Mesenchymal stem cell (in vitro differentiated cells and primary cell): ENCODE data around the gene SCO2.

Experiments used
- DNase-seq: peaks from one replicate; pipeline ENCODE4 v3.0.0-alpha.2; 2013
- H2AFZ ChIP-seq: one replicate; pipeline ENCODE4 v1.6.1; 2013; ENCODE audit warnings: low read depth, mild to moderate bottlenecking, control low read depth, inconsistent platforms, low read length, moderate library complexity
- H2AK5ac ChIP-seq: 2 replicates; pipeline ENCODE4 v1.6.1; 2013; ENCODE audit warnings: low read length, moderate library complexity, mild to moderate bottlenecking, inconsistent platforms; ENCODE audit not compliant: severe bottlenecking
- H2BK120ac ChIP-seq: one replicate; pipeline ENCODE4 v1.6.1; 2013; ENCODE audit warnings: low read depth, mild to moderate bottlenecking, inconsistent platforms, low read length, moderate library complexity
- H2BK12ac ChIP-seq, 2 experiments: one replicate each; pipeline ENCODE4 v1.6.1; 2013; ENCODE audit warnings: inconsistent platforms in 2 of 2, low read length in 2 of 2, mild to moderate bottlenecking in 2 of 2, moderate library complexity in 2 of 2, control low read depth in 1 of 2
- H2BK15ac ChIP-seq: one replicate; pipeline ENCODE4 v1.6.1; 2013; ENCODE audit warnings: mild to moderate bottlenecking, low read depth, inconsistent platforms; ENCODE audit not compliant: poor library complexity, severe bottlenecking
- H2BK5ac ChIP-seq: 2 replicates; pipeline ENCODE4 v1.6.1; 2013; ENCODE audit warnings: low read depth, mild to moderate bottlenecking, low read length, control low read depth, inconsistent platforms; ENCODE audit not compliant: poor library complexity, severe bottlenecking
- H3K14ac ChIP-seq, 2 experiments: one replicate each; pipeline ENCODE4 v1.6.1; 2013; ENCODE audit warnings: inconsistent platforms in 2 of 2, low read length in 2 of 2, control low read depth in 1 of 2, mild to moderate bottlenecking in 1 of 2, moderate library complexity in 1 of 2
- H3K18ac ChIP-seq, 2 experiments: one replicate each; pipeline ENCODE4 v1.6.1; 2013; ENCODE audit warnings: inconsistent platforms in 2 of 2, low read length in 2 of 2, control low read depth in 1 of 2, low read depth in 1 of 2, mild to moderate bottlenecking in 1 of 2
- H3K23ac ChIP-seq, 2 experiments: one replicate each; pipeline ENCODE4 v1.6.1; 2013; ENCODE audit warnings: inconsistent platforms in 2 of 2, low read length in 2 of 2, mild to moderate bottlenecking in 2 of 2, moderate library complexity in 2 of 2, control low read depth in 1 of 2
- H3K27ac ChIP-seq: 2 replicates; pipeline ENCODE4 v1.5.1; 2013; ENCODE audit warnings: mild to moderate bottlenecking, moderate library complexity, low read length, control low read depth, inconsistent platforms; ENCODE audit not compliant: poor library complexity, severe bottlenecking
- H3K27me3 ChIP-seq, 2 experiments: 2 replicates each; pipeline versions ENCODE4 v1.6.1 to v1.7.0; 2013; ENCODE audit warnings: low read length in 2 of 2, mild to moderate bottlenecking in 2 of 2, moderate library complexity in 2 of 2, control low read depth in 1 of 2, inconsistent platforms in 1 of 2; ENCODE audit not compliant: control insufficient read depth in 1 of 2, insufficient read depth in 1 of 2
- H3K36me3 ChIP-seq, 2 experiments: 2 replicates each; pipeline versions ENCODE4 v1.6.1 to v1.7.0; 2013; ENCODE audit warnings: low read length in 2 of 2, control low read depth in 1 of 2, inconsistent platforms in 1 of 2, low read depth in 1 of 2, mild to moderate bottlenecking in 1 of 2; ENCODE audit not compliant: insufficient read depth in 2 of 2, control insufficient read depth in 1 of 2
- H3K4ac ChIP-seq, 2 experiments: one replicate each; pipeline ENCODE4 v1.6.1; 2013; ENCODE audit warnings: inconsistent platforms in 2 of 2, low read length in 2 of 2, mild to moderate bottlenecking in 2 of 2, moderate library complexity in 2 of 2, control low read depth in 1 of 2, low read depth in 1 of 2
- H3K4me1 ChIP-seq: 2 replicates; pipeline ENCODE4 v1.6.1; 2013; ENCODE audit warnings: low read depth, low read length, control low read depth; ENCODE audit not compliant: control insufficient read depth, insufficient read depth
- H3K4me2 ChIP-seq: 2 replicates; pipeline ENCODE4 v1.6.1; 2013; ENCODE audit warnings: low read length, mild to moderate bottlenecking, inconsistent platforms; ENCODE audit not compliant: poor library complexity, severe bottlenecking
- H3K4me3 ChIP-seq, 2 experiments: 2 replicates each; pipeline versions ENCODE4 v1.5.1 to v1.7.0; 2013; ENCODE audit warnings: low read length in 2 of 2, mild to moderate bottlenecking in 2 of 2, control low read depth in 1 of 2, low read depth in 1 of 2; ENCODE audit not compliant: insufficient read depth in 1 of 2
- H3K79me1 ChIP-seq: replicated peaks from 2 replicates; pipeline ENCODE4 v1.6.1; 2013; ENCODE audit warnings: mild to moderate bottlenecking, control low read depth, low read length, inconsistent platforms; ENCODE audit not compliant: poor library complexity, severe bottlenecking
- H3K9ac ChIP-seq: 2 replicates; pipeline ENCODE4 v1.7.0; 2013; ENCODE audit warnings: mild to moderate bottlenecking, low read length, moderate library complexity
- H3K9me3 ChIP-seq: 2 replicates; pipeline ENCODE4 v1.7.0; 2013; ENCODE audit warnings: mild to moderate bottlenecking, low read length; ENCODE audit not compliant: control insufficient read depth
- H4K8ac ChIP-seq: one replicate; pipeline ENCODE4 v1.6.1; 2013; ENCODE audit warnings: inconsistent platforms, mild to moderate bottlenecking, low read length, moderate library complexity
- H4K91ac ChIP-seq: one replicate; pipeline ENCODE4 v1.6.1; 2013; ENCODE audit warnings: mild to moderate bottlenecking, low read length, inconsistent platforms
- WGBS: methylation state at CpG from one replicate; pipeline ENCODE4 v1.1.7; 2013; ENCODE audit warnings: mixed read lengths; 5-methylcytosine and 5-hydroxymethylcytosine counted together

SCO2 gene

GRCh38 chr22:50572965-50573364 is 47.6 kb upstream of the SCO2 start:
- Histone ChIP-seq H2BK5ac (no peak overlapping the region), H3K4me1 (peaks cover 16% of the 10 kb centered on the region)

GRCh38 chr22:50571264-50572175 is 46.1 kb upstream of the SCO2 start:
- Histone ChIP-seq H2BK120ac (no peak overlapping the region), H3K4ac (no peak overlapping the region), H4K91ac (no peak overlapping the region), H3K14ac (no peak overlapping the region), H2BK15ac (no peak overlapping the region), H3K9ac (no peak overlapping the region), H3K18ac (no peak overlapping the region), H3K4me1 (peaks cover 9% of the 10 kb centered on the region), H2BK5ac (no peak overlapping the region), H2AK5ac (no peak overlapping the region), H3K9me3 (no peaks in the 10 kb centered on the region), H4K8ac (no peak overlapping the region), H3K4me3 (no peak overlapping the region), H2BK12ac (no peak overlapping the region), H3K27ac (no peak overlapping the region), H2AFZ (no peak overlapping the region), H3K79me1 (no peaks in the 10 kb centered on the region), H3K36me3 (peaks cover 0 to 82% of the 10 kb centered on the region in 2 experiments), H3K23ac (no peak overlapping the region), H3K27me3 (peaks cover 0 to 2% of the 10 kb centered on the region in 2 experiments), H3K4me2 (no peak overlapping the region)
- WGBS = 95% methylated on average over 26 of the region's 26 CpGs
- no peak for DNase-seq

More at GRCh38 chr22:50572965-50573364, 47.6 kb upstream of the SCO2 start:
- Histone ChIP-seq H3K79me1 (no peaks in the 10 kb centered on the region), H2AFZ (no peak overlapping the region), H2AK5ac (no peak overlapping the region), H3K18ac (no peak overlapping the region), H2BK15ac (no peak overlapping the region), H3K23ac (no peak overlapping the region), H2BK120ac (no peak overlapping the region), H3K14ac (no peak overlapping the region), H3K4me3 (no peak overlapping the region), H3K9ac (no peak overlapping the region), H3K4ac (no peak overlapping the region), H2BK12ac (no peak overlapping the region), H3K27me3 (peaks cover 0 to 14% of the 10 kb centered on the region in 2 experiments), H3K27ac (no peak overlapping the region), H4K8ac (no peak overlapping the region), H3K36me3 (peaks cover 0 to 89% of the 10 kb centered on the region in 2 experiments), H3K4me2 (no peak overlapping the region), H3K9me3 (no peaks in the 10 kb centered on the region), H4K91ac (peak overlapping the region; percentile 58)
- DNase-seq = no peak
- 95% methylated on average over 9 of the region's 11 CpGs for WGBS

- no peak overlapping the region for H2AFZ ChIP-seq
- H2BK15ac ChIP-seq = no peak overlapping the region
- no peak overlapping the region for H2AK5ac ChIP-seq
- no peak overlapping the region for H3K27ac ChIP-seq
- H3K79me1 ChIP-seq = no peaks in the 10 kb centered on the region
- H3K4me1 ChIP-seq = peaks cover 9% of the 10 kb centered on the region
- DNase-seq = no peak
- H3K36me3 ChIP-seq = peaks cover 0 to 77% of the 10 kb centered on the region in 2 experiments
- H3K23ac ChIP-seq = no peak overlapping the region
- H2BK12ac ChIP-seq = no peak overlapping the region
- no peak overlapping the region for H3K4me2 ChIP-seq
- H3K27me3 ChIP-seq = no peaks in the 10 kb centered on the region
- H4K8ac ChIP-seq = no peak overlapping the region
- H3K4ac ChIP-seq = no peak overlapping the region
- H2BK5ac ChIP-seq = no peak overlapping the region
- no peak overlapping the region for H3K18ac ChIP-seq
- H3K4me3 ChIP-seq = no peak overlapping the region
- 95% methylated on average over 12 of the region's 12 CpGs for WGBS
- no peak overlapping the region for H2BK120ac ChIP-seq
- H3K14ac ChIP-seq = no peak overlapping the region
- H4K91ac ChIP-seq = peak overlapping the region; percentile 16
- H3K9me3 ChIP-seq = no peaks in the 10 kb centered on the region
- no peak overlapping the region for H3K9ac ChIP-seq
These were observed 45.5 kb upstream of the SCO2 start for GRCh38 chr22:50570861-50571260.

- H3K9me3 ChIP-seq = no peaks in the 10 kb centered on the region
- peaks cover 9% of the 10 kb centered on the region for H3K4me1 ChIP-seq
- no peaks in the 10 kb centered on the region for H3K27me3 ChIP-seq
- H2BK12ac ChIP-seq = no peak overlapping the region
- no peak overlapping the region for H3K4ac ChIP-seq
- no peaks in the 10 kb centered on the region for H3K79me1 ChIP-seq
- H3K27ac ChIP-seq = no peak overlapping the region
- H4K91ac ChIP-seq = no peak overlapping the region
- H4K8ac ChIP-seq = no peak overlapping the region
- H2AFZ ChIP-seq = no peak overlapping the region
- H2BK5ac ChIP-seq = no peak overlapping the region
- no peak overlapping the region for H3K18ac ChIP-seq
- WGBS = 97% methylated on average over 12 of the region's 13 CpGs
- H2AK5ac ChIP-seq = no peak overlapping the region
- no peak overlapping the region for H2BK15ac ChIP-seq
- DNase-seq = no peak
- H3K14ac ChIP-seq = no peak overlapping the region
- no peak overlapping the region for H3K23ac ChIP-seq
- H3K4me3 ChIP-seq = no peak overlapping the region
- H3K36me3 ChIP-seq = peaks cover 0 to 71% of the 10 kb centered on the region in 2 experiments
- H3K9ac ChIP-seq = no peak overlapping the region
- no peak overlapping the region for H3K4me2 ChIP-seq
- no peak overlapping the region for H2BK120ac ChIP-seq
These were observed 44.6 kb upstream of the SCO2 start for GRCh38 chr22:50569896-50570535.
